CD14-positive monocyte (primary cell): ENCODE data around the gene C17orf50. TPM values are rescaled to one million over a fixed set of nuclear protein-coding genes. Genes with fewer than 3 reads are reported as not detected.

Experiments used
- DNase-seq, 3 donors: peaks; one replicate each; pipeline ENCODE4 v3.0.0-alpha.2; 2011 to 2022
- H2AFZ ChIP-seq: 2 replicates; pipeline ENCODE4 v1.6.0; 2012; ENCODE audit warnings: mild to moderate bottlenecking, low read depth, low read length, inconsistent platforms; ENCODE audit not compliant: insufficient read depth, poor library complexity, severe bottlenecking
- H3K27ac ChIP-seq, 2 donors: 1 replicate in 1 of 2; 2 replicates in 1 of 2; pipeline ENCODE4 v1.5.1; 2012 to 2013; ENCODE audit warnings: low read length in 2 of 2, control low read depth in 1 of 2, inconsistent platforms in 1 of 2, low read depth in 1 of 2, mild to moderate bottlenecking in 1 of 2
- H3K27me3 ChIP-seq, 2 donors: one replicate each; pipeline versions ENCODE4 v1.6.0 to v1.6.1; 2011 to 2013; ENCODE audit warnings: low read length in 2 of 2; ENCODE audit not compliant: control insufficient read depth in 2 of 2, insufficient read depth in 2 of 2
- H3K36me3 ChIP-seq, 2 donors: replicated peaks in 1 of 2; 1 replicate in 1 of 2; 2 replicates in 1 of 2; pipeline versions ENCODE4 v1.5.1 to v1.6.1; 2012 to 2013; ENCODE audit warnings: low read length in 2 of 2, control low read depth in 1 of 2, inconsistent platforms in 1 of 2, mild to moderate bottlenecking in 1 of 2; ENCODE audit not compliant: insufficient read depth in 2 of 2, control insufficient read depth in 1 of 2
- H3K4me1 ChIP-seq, 2 donors: 1 replicate in 1 of 2; 2 replicates in 1 of 2; pipeline versions ENCODE4 v1.5.1 to v1.6.1; 2012 to 2013; ENCODE audit warnings: low read length in 2 of 2, control low read depth in 1 of 2, inconsistent platforms in 1 of 2, mild to moderate bottlenecking in 1 of 2, moderate library complexity in 1 of 2; ENCODE audit not compliant: insufficient read depth in 2 of 2, control insufficient read depth in 1 of 2
- H3K4me2 ChIP-seq: replicated peaks from 2 replicates; pipeline ENCODE3; 2012; ENCODE audit warnings: low read length, moderate library complexity, mild to moderate bottlenecking; ENCODE audit not compliant: poor library complexity, severe bottlenecking; ENCODE audit errors: extremely low read depth
- H3K4me3 ChIP-seq, 3 experiments: fragments of 200-600 bp in 1 of 3; sonication (generic) in 1 of 3; replicated peaks in 1 of 3; 1 replicate in 2 of 3; 2 replicates in 1 of 3; pipeline ENCODE4 v1.5.1; 2011 to 2013; ENCODE audit warnings: low read length in 3 of 3, mild to moderate bottlenecking in 3 of 3, control low read depth in 2 of 3, low read depth in 2 of 3, inconsistent platforms in 1 of 3, moderate library complexity in 1 of 3
- H3K79me2 ChIP-seq: 2 replicates; pipeline ENCODE4 v1.6.0; 2012; ENCODE audit warnings: mild to moderate bottlenecking, control low read depth, inconsistent platforms, low read length, moderate library complexity; ENCODE audit not compliant: insufficient read depth
- H3K9ac ChIP-seq: 2 replicates; pipeline ENCODE4 v1.6.0; 2017; ENCODE audit warnings: low read length, mild to moderate bottlenecking; ENCODE audit not compliant: insufficient read depth, poor library complexity, severe bottlenecking
- H3K9me3 ChIP-seq, 2 donors: replicated peaks in 1 of 2; 1 replicate in 1 of 2; 2 replicates in 1 of 2; pipeline versions ENCODE4 v1.5.1 to v1.6.1; 2012 to 2013; ENCODE audit warnings: low read length in 2 of 2, control low read depth in 1 of 2; ENCODE audit not compliant: control insufficient read depth in 1 of 2, insufficient read depth in 1 of 2
- H4K20me1 ChIP-seq: 2 replicates; pipeline ENCODE4 v1.6.0; 2012; ENCODE audit warnings: mild to moderate bottlenecking, low read length, control low read depth, moderate library complexity; ENCODE audit not compliant: insufficient read depth
- H3K27ac Mint-ChIP-seq, 7 donors: one replicate each; pipeline ENCODE4 v1.8.0; 2020; ENCODE audit warnings: mild to moderate bottlenecking in 7 of 7, mixed read lengths in 7 of 7, moderate library complexity in 6 of 7, inconsistent platforms in 2 of 7
- H3K27me3 Mint-ChIP-seq, 3 donors: one replicate each; pipeline ENCODE4 v1.8.0; 2021 to 2022; ENCODE audit warnings: low read depth in 3 of 3, mild to moderate bottlenecking in 3 of 3, mixed read lengths in 3 of 3, moderate library complexity in 3 of 3, inconsistent platforms in 1 of 3
- H3K36me3 Mint-ChIP-seq, 2 donors: one replicate each; pipeline ENCODE4 v1.8.0; 2020; ENCODE audit warnings: mixed read lengths in 2 of 2, inconsistent platforms in 1 of 2, mild to moderate bottlenecking in 1 of 2
- H3K4me1 Mint-ChIP-seq: one replicate; pipeline ENCODE4 v1.8.0; 2020; ENCODE audit warnings: mild to moderate bottlenecking, mixed read lengths
- H3K4me3 Mint-ChIP-seq, 2 donors: one replicate each; pipeline ENCODE4 v1.8.0; 2020; ENCODE audit warnings: mild to moderate bottlenecking in 2 of 2, mixed read lengths in 2 of 2, moderate library complexity in 1 of 2
- H3K9me3 Mint-ChIP-seq, 7 donors: one replicate each; pipeline ENCODE4 v1.8.0; 2020 to 2022; ENCODE audit warnings: mixed read lengths in 7 of 7, mild to moderate bottlenecking in 6 of 7, moderate library complexity in 6 of 7, inconsistent platforms in 2 of 7
- CTCF ChIP-seq: fragments of 200-600 bp; IDR thresholded peaks from one replicate; pipeline ENCODE4 v1.8.0; 2022; ENCODE audit warnings: antibody characterized with exemption, mild to moderate bottlenecking
- WGBS: methylation state at CpG from one replicate; pipeline ENCODE4 v1.1.5; 2013; ENCODE audit warnings: missing lambda C conversion rate; ENCODE audit not compliant: insufficient coverage; 5-methylcytosine and 5-hydroxymethylcytosine counted together
- intact Hi-C, 2 donors: fragments of 100-400 bp; cut with micrococcal nuclease; formaldehyde crosslinking; loops; one replicate each; pipeline versions ENCODE4 v1.15.0 to v1.15.1; 2023
- polyA plus RNA-seq, 3 donors: library from polyadenylated mRNA; depleted of rRNA in 1 of 3; unstranded in 2 of 3; stranded (reverse) in 1 of 3; fragments of 300-500 nt in 2 of 3; fragments of >200 nt in 1 of 3; fragmentation: Illumina TruSeq in 2 of 3; gene quantifications; 1 replicate in 2 of 3; 2 replicates in 1 of 3; pipeline ENCODE4 v1.2.3, GENCODE V29; 2012 to 2021

Gene C17orf50
- polyA plus RNA-seq, 3 donors = 0.23 TPM; not detected in 2

- H3K9me3 ChIP-seq = no peaks in the 10 kb centered on the region
- peaks cover 57% of the 10 kb centered on the region for H3K79me2 ChIP-seq
- H3K4me3 Mint-ChIP-seq = peak overlapping the region; percentile 96 to 99
- H2AFZ ChIP-seq = peak overlapping the region; percentile 77
- peaks cover 5 to 7% of the 10 kb centered on the region in 2 donors for H3K36me3 Mint-ChIP-seq
- H3K4me2 ChIP-seq = peak overlapping the region; percentile 97
- H3K9ac ChIP-seq = peak overlapping the region; percentile 93
- H3K4me1 Mint-ChIP-seq = peaks cover 46% of the 10 kb centered on the region
- H3K4me1 ChIP-seq = peaks cover 28 to 44% of the 10 kb centered on the region in 2 donors
- peaks cover 50% of the 10 kb centered on the region for H4K20me1 ChIP-seq
- peak overlapping the region; percentile 92 to 99 (median 97) for H3K27ac Mint-ChIP-seq
- TF ChIP-seq CTCF = no peak
- peak overlapping the region; percentile 91 to 92 for H3K27ac ChIP-seq
- H3K4me3 ChIP-seq = peak overlapping the region; percentile 56 to 92 (median 90)
- peak in 2 of 3 donors; percentile 18 to 54 for DNase-seq
- H3K36me3 ChIP-seq = no peaks in the 10 kb centered on the region
- intact Hi-C loops = loop anchor here (2.0 to 10.0 kb wide), 3 partner anchors 45 to 845 kb away; partner anchors contain the start of genes CCT6B (in 1 of the 2) and ZNF830 (in 1 of the 2)
- 0% methylated on average over 17 of the region's 24 CpGs for WGBS
- no peaks in the 10 kb centered on the region for H3K27me3 Mint-ChIP-seq
- H3K27me3 ChIP-seq = no peaks in the 10 kb centered on the region
- no peaks in the 10 kb centered on the region for H3K9me3 Mint-ChIP-seq
Observed at GRCh38 chr17:35809855-35810461, 49.3 kb downstream of the C17orf50 start.

- H4K20me1 ChIP-seq = peaks cover 68% of the 10 kb centered on the region
- Mint-ChIP-seq H3K36me3 (peaks cover 13 to 18% of the 10 kb centered on the region in 2 donors), H3K9me3 (no peaks in the 10 kb centered on the region), H3K27me3 (no peaks in the 10 kb centered on the region), H3K4me3 (no peak overlapping the region), H3K4me1 (peaks cover 48% of the 10 kb centered on the region), H3K27ac (peak overlapping the region in 2 of 7 donors; percentile 12 to 47)
- H3K4me2 ChIP-seq = peak overlapping the region; percentile 13
- peaks cover 28 to 44% of the 10 kb centered on the region in 2 donors for H3K4me1 ChIP-seq
- no peak for DNase-seq
- H3K36me3 ChIP-seq = peaks cover 8 to 11% of the 10 kb centered on the region in 2 donors
- no peak for TF ChIP-seq CTCF
- intact Hi-C loops = loop anchor here in 1 of 2 donors (10.0 kb wide), 1 partner anchor 847 kb away; the partner anchor contains the start of genes CCT6B and ZNF830
- WGBS = no CpG with 5 or more reads among the region's 6 CpGs
- peak overlapping the region in 1 of 2 donors; percentile 54 for H3K27ac ChIP-seq
- H3K9me3 ChIP-seq = no peaks in the 10 kb centered on the region
- H2AFZ ChIP-seq = no peak overlapping the region
- H3K27me3 ChIP-seq = no peaks in the 10 kb centered on the region
- peaks cover 75% of the 10 kb centered on the region for H3K79me2 ChIP-seq
- H3K9ac ChIP-seq = no peak overlapping the region
- H3K4me3 ChIP-seq = no peak overlapping the region
Observed at GRCh38 chr17:35811759-35812158, 51.1 kb downstream of the C17orf50 start.
